CD4-positive, alpha-beta T cell (primary cell): ENCODE data around the gene MICALL1. TPM values are rescaled to one million over a fixed set of nuclear protein-coding genes. Genes with fewer than 3 reads are reported as not detected.

Experiments
- ATAC-seq: fragments of 200-7000 bp; cut with Tn5 transposase; one replicate; pipeline ENCODE4 v1.10.0; 2022; ENCODE audit warnings: mild to moderate bottlenecking; ENCODE audit not compliant: poor library complexity
- CTCF ChIA-PET: fragments of 350-600 bp; sonication (Branson Sonifier 250); formaldehyde crosslinking; loops from one replicate; lab custom pipeline; 2021; ENCODE audit warnings: antibody characterized with exemption, inconsistent platforms; lab: Charles Lee
- POLR2A ChIA-PET: fragments of 350-600 bp; sonication (Branson Sonifier 250); formaldehyde crosslinking; loops from one replicate; lab custom pipeline; 2021; ENCODE audit warnings: antibody characterized with exemption, inconsistent platforms; lab: Charles Lee
- DNase-seq, 14 experiments: peaks; one replicate each; pipeline ENCODE4 v3.0.0-alpha.2; 2013 to 2020; ENCODE audit warnings: mixed read lengths in 2 of 14
- H3K27ac ChIP-seq, 2 donors: one replicate each; pipeline versions ENCODE4 v1.5.1 to v1.7.0; 2013; ENCODE audit warnings: low read length in 2 of 2, low read depth in 1 of 2, mild to moderate bottlenecking in 1 of 2
- H3K27me3 ChIP-seq, 2 experiments: 1 replicate in 1 of 2; 2 replicates in 1 of 2; pipeline versions ENCODE4 v1.6.1 to v1.7.0; 2013; ENCODE audit warnings: low read length in 2 of 2, control low read depth in 1 of 2, mild to moderate bottlenecking in 1 of 2, moderate library complexity in 1 of 2; ENCODE audit not compliant: insufficient read depth in 2 of 2, control insufficient read depth in 1 of 2
- H3K36me3 ChIP-seq: one replicate; pipeline ENCODE4 v1.6.1; 2013; ENCODE audit warnings: low read length, control low read depth; ENCODE audit not compliant: insufficient read depth
- H3K4me1 ChIP-seq: one replicate; pipeline ENCODE4 v1.6.1; 2013; ENCODE audit warnings: low read length, control low read depth; ENCODE audit not compliant: insufficient read depth
- H3K4me3 ChIP-seq: one replicate; pipeline ENCODE4 v1.5.1; 2013; ENCODE audit warnings: mild to moderate bottlenecking, low read length, moderate library complexity
- H3K9me3 ChIP-seq, 2 experiments: 1 replicate in 1 of 2; 2 replicates in 1 of 2; pipeline versions ENCODE4 v1.6.1 to v1.7.0; 2013; ENCODE audit warnings: low read length in 2 of 2, mild to moderate bottlenecking in 2 of 2, control low read depth in 1 of 2, moderate library complexity in 1 of 2; ENCODE audit not compliant: control insufficient read depth in 1 of 2, insufficient read depth in 1 of 2
- H3K27ac Mint-ChIP-seq: one replicate; pipeline ENCODE4 v1.8.0; 2020; ENCODE audit warnings: mixed read lengths
- H3K27me3 Mint-ChIP-seq: one replicate; pipeline ENCODE4 v1.8.0; 2021; ENCODE audit warnings: mixed read lengths
- H3K36me3 Mint-ChIP-seq: one replicate; pipeline ENCODE4 v1.8.0; 2021; ENCODE audit warnings: low read depth, mixed read lengths
- H3K4me1 Mint-ChIP-seq: one replicate; pipeline ENCODE4 v1.8.0; 2021; ENCODE audit warnings: low read depth, mixed read lengths
- H3K4me3 Mint-ChIP-seq: one replicate; pipeline ENCODE4 v1.8.0; 2020; ENCODE audit warnings: mild to moderate bottlenecking, mixed read lengths
- H3K9me3 Mint-ChIP-seq: one replicate; pipeline ENCODE4 v1.8.0; 2020; ENCODE audit warnings: mixed read lengths
- CTCF ChIP-seq: fragments of 200-600 bp; IDR thresholded peaks from one replicate; pipeline ENCODE4 v1.8.0; 2022; ENCODE audit warnings: antibody characterized with exemption, mild to moderate bottlenecking
- intact Hi-C, 2 experiments: fragments of 100-400 bp; cut with DNase I in 1 of 2; cut with micrococcal nuclease in 1 of 2; formaldehyde crosslinking; loops; one replicate each; pipeline versions ENCODE4 v1.15.1 to v1.9.0; 2023 to 2025; cut with DNase I, micrococcal nuclease
- total RNA-seq, 174 experiments: library from RNA in 2 of 174; stranded (reverse) in 2 of 174; gene quantifications; one replicate each; pipeline ENCODE4 v1.2.3 and lab custom pipeline; 2021 to 2026

MICALL1 gene
- total RNA-seq, 2 experiments from 2014 or later, result 16.9 to 20.7 TPM

GRCh38 chr22:37925767-37926166, 19.7 kb downstream of the MICALL1 start:
- Histone ChIP-seq H3K36me3 (peaks cover 52% of the 10 kb centered on the region), H3K4me3 (no peak overlapping the region), H3K4me1 (no peaks in the 10 kb centered on the region), H3K9me3 (no peaks in the 10 kb centered on the region), H3K27ac (no peak overlapping the region), H3K27me3 (no peaks in the 10 kb centered on the region)
- DNase-seq, result no peak
- H3K4me1 Mint-ChIP-seq, result peaks cover 3% of the 10 kb centered on the region
- H3K27me3 Mint-ChIP-seq, result no peaks in the 10 kb centered on the region
- H3K36me3 Mint-ChIP-seq, result peaks cover 34% of the 10 kb centered on the region
- no peaks in the 10 kb centered on the region for H3K9me3 Mint-ChIP-seq
- CTCF ChIA-PET, result interaction anchor here (0.5 kb wide), 1 partner anchor 24 kb away, joined by 3 read pairs; no protein-coding TSS in a partner anchor
- intact Hi-C loops, result no loop called here
- no peak for ATAC-seq
- H3K4me3 Mint-ChIP-seq, result no peak overlapping the region
- no peak for TF ChIP-seq CTCF
- POLR2A ChIA-PET, result no interaction called here
- H3K27ac Mint-ChIP-seq, result no peak overlapping the region

- Histone ChIP-seq H3K27ac (no peak overlapping the region), H3K4me1 (no peaks in the 10 kb centered on the region), H3K9me3 (no peaks in the 10 kb centered on the region), H3K27me3 (no peaks in the 10 kb centered on the region), H3K4me3 (no peak overlapping the region), H3K36me3 (peaks cover 52% of the 10 kb centered on the region)
- ATAC-seq (no peak), DNase-seq (no peak)
- peaks cover 34% of the 10 kb centered on the region for H3K36me3 Mint-ChIP-seq
- intact Hi-C loops, result no loop called here
- no peaks in the 10 kb centered on the region for H3K27me3 Mint-ChIP-seq
- ChIA-PET POLR2A (no interaction called here), CTCF (no interaction called here)
- H3K9me3 Mint-ChIP-seq, result no peaks in the 10 kb centered on the region
- no peak for TF ChIP-seq CTCF
- no peak overlapping the region for H3K27ac Mint-ChIP-seq
- no peak overlapping the region for H3K4me3 Mint-ChIP-seq
- H3K4me1 Mint-ChIP-seq, result peaks cover 4% of the 10 kb centered on the region
Observed at GRCh38 chr22:37926358-37926757, 20.3 kb downstream of the MICALL1 start.

- TF ChIP-seq CTCF, result no peak
- Histone ChIP-seq H3K27me3 (no peaks in the 10 kb centered on the region), H3K27ac (no peak overlapping the region), H3K36me3 (peaks cover 54% of the 10 kb centered on the region), H3K4me1 (no peaks in the 10 kb centered on the region), H3K4me3 (no peak overlapping the region), H3K9me3 (no peaks in the 10 kb centered on the region)
- intact Hi-C loops, result no loop called here
- DNase-seq (no peak), ATAC-seq (no peak)
- no peaks in the 10 kb centered on the region for H3K9me3 Mint-ChIP-seq
- peaks cover 4% of the 10 kb centered on the region for H3K4me1 Mint-ChIP-seq
- no peak overlapping the region for H3K27ac Mint-ChIP-seq
- no peak overlapping the region for H3K4me3 Mint-ChIP-seq
- H3K36me3 Mint-ChIP-seq, result peaks cover 30% of the 10 kb centered on the region
- H3K27me3 Mint-ChIP-seq, result no peaks in the 10 kb centered on the region
- POLR2A ChIA-PET, result no interaction called here
- CTCF ChIA-PET, result no interaction called here
Observed at GRCh38 chr22:37926771-37927636, 20.9 kb downstream of the MICALL1 start.
